ENCODE measurements around the gene PTF1A.

The PTF1A gene

GRCh38 chr10:23187155-23187554 lies 5.0 kb upstream of the PTF1A start:
- Histone ChIP-seq H3K4me1 (ENCODE audit: control insufficient read depth, insufficient read depth, low read length) (peaks cover 1% of the 10 kb centered on the region), H3K27me3 (ENCODE audit: control insufficient read depth in 1 of 2, insufficient read depth in 2 of 2, low read length in 2 of 2) (peaks cover 25% of the 10 kb centered on the region in 2 donors), H3K36me3 (ENCODE audit: control insufficient read depth in 2 of 2, insufficient read depth in 2 of 2, low read length in 2 of 2) (no peaks in the 10 kb centered on the region), H3K4me3 (ENCODE audit: low read length in 2 of 2) (no peak overlapping the region), H3K9ac (ENCODE audit: low read length in 2 of 2) (no peak overlapping the region), H3K9me3 (ENCODE audit: control insufficient read depth in 2 of 2, low read length in 2 of 2) (peaks cover 0 to 3% of the 10 kb centered on the region in 2 donors), H3K27ac (ENCODE audit: low read length) (no peak overlapping the region)

GRCh38 chr10:23189024-23189423 lies 3.1 kb upstream of the PTF1A start:
- Histone ChIP-seq H3K9me3 (ENCODE audit: control insufficient read depth in 2 of 2, low read length in 2 of 2) (no peaks in the 10 kb centered on the region), H3K36me3 (ENCODE audit: control insufficient read depth in 2 of 2, insufficient read depth in 2 of 2, low read length in 2 of 2) (no peaks in the 10 kb centered on the region), H3K4me3 (ENCODE audit: low read length in 2 of 2) (no peak overlapping the region), H3K4me1 (ENCODE audit: control insufficient read depth, insufficient read depth, low read length) (peaks cover 3% of the 10 kb centered on the region), H3K9ac (ENCODE audit: low read length in 2 of 2) (no peak overlapping the region), H3K27me3 (ENCODE audit: control insufficient read depth in 1 of 2, insufficient read depth in 2 of 2, low read length in 2 of 2) (peaks cover 24 to 36% of the 10 kb centered on the region in 2 donors), H3K27ac (ENCODE audit: low read length) (no peak overlapping the region)

- H3K9me3 ChIP-seq (ENCODE audit: control insufficient read depth in 2 of 2, low read length in 2 of 2), result no peaks in the 10 kb centered on the region
- no peak overlapping the region for H3K27ac ChIP-seq (ENCODE audit: low read length)
- peaks cover 9% of the 10 kb centered on the region for H3K4me1 ChIP-seq (ENCODE audit: control insufficient read depth, insufficient read depth, low read length)
- H3K36me3 ChIP-seq (ENCODE audit: control insufficient read depth in 2 of 2, insufficient read depth in 2 of 2, low read length in 2 of 2), result no peaks in the 10 kb centered on the region
- peaks cover 38 to 46% of the 10 kb centered on the region in 2 donors for H3K27me3 ChIP-seq (ENCODE audit: control insufficient read depth in 1 of 2, insufficient read depth in 2 of 2, low read length in 2 of 2)
- no peak overlapping the region for H3K4me3 ChIP-seq (ENCODE audit: low read length in 2 of 2)
- no peak overlapping the region for H3K9ac ChIP-seq (ENCODE audit: low read length in 2 of 2)
Measured at GRCh38 chr10:23190872-23191763, 994 bp upstream of the PTF1A start.

GRCh38 chr10:23192712-23193434 lies 761 bp downstream of the PTF1A start:
- H3K27ac ChIP-seq (ENCODE audit: low read length), result no peak overlapping the region
- H3K36me3 ChIP-seq (ENCODE audit: control insufficient read depth in 2 of 2, insufficient read depth in 2 of 2, low read length in 2 of 2), result no peaks in the 10 kb centered on the region
- no peaks in the 10 kb centered on the region for H3K9me3 ChIP-seq (ENCODE audit: control insufficient read depth in 2 of 2, low read length in 2 of 2)
- H3K9ac ChIP-seq (ENCODE audit: low read length in 2 of 2), result no peak overlapping the region
- H3K27me3 ChIP-seq (ENCODE audit: control insufficient read depth in 1 of 2, insufficient read depth in 2 of 2, low read length in 2 of 2), result peaks cover 49 to 55% of the 10 kb centered on the region in 2 donors
- no peak overlapping the region for H3K4me3 ChIP-seq (ENCODE audit: low read length in 2 of 2)
- peaks cover 9% of the 10 kb centered on the region for H3K4me1 ChIP-seq (ENCODE audit: control insufficient read depth, insufficient read depth, low read length)

GRCh38 chr10:23193435-23194074 lies 1.4 kb downstream of the PTF1A start:
- H3K27me3 ChIP-seq (ENCODE audit: control insufficient read depth in 1 of 2, insufficient read depth in 2 of 2, low read length in 2 of 2), result peaks cover 45 to 58% of the 10 kb centered on the region in 2 donors
- no peak overlapping the region for H3K27ac ChIP-seq (ENCODE audit: low read length)
- no peak overlapping the region for H3K4me3 ChIP-seq (ENCODE audit: low read length in 2 of 2)

GRCh38 chr10:23194471-23194965 lies 2.4 kb downstream of the PTF1A start:
- H3K4me1 ChIP-seq (ENCODE audit: control insufficient read depth, insufficient read depth, low read length), result peaks cover 9% of the 10 kb centered on the region
- peaks cover 47 to 57% of the 10 kb centered on the region in 2 donors for H3K27me3 ChIP-seq (ENCODE audit: control insufficient read depth in 1 of 2, insufficient read depth in 2 of 2, low read length in 2 of 2)
- no peak overlapping the region for H3K27ac ChIP-seq (ENCODE audit: low read length)
- H3K36me3 ChIP-seq (ENCODE audit: control insufficient read depth in 2 of 2, insufficient read depth in 2 of 2, low read length in 2 of 2), result no peaks in the 10 kb centered on the region
- no peaks in the 10 kb centered on the region for H3K9me3 ChIP-seq (ENCODE audit: control insufficient read depth in 2 of 2, low read length in 2 of 2)
- no peak overlapping the region for H3K9ac ChIP-seq (ENCODE audit: low read length in 2 of 2)
- H3K4me3 ChIP-seq (ENCODE audit: low read length in 2 of 2), result no peak overlapping the region

More at GRCh38 chr10:23193435-23194074, 1.4 kb downstream of the PTF1A start:
- H3K4me1 ChIP-seq (ENCODE audit: control insufficient read depth, insufficient read depth, low read length), result peaks cover 9% of the 10 kb centered on the region
- H3K36me3 ChIP-seq (ENCODE audit: control insufficient read depth in 2 of 2, insufficient read depth in 2 of 2, low read length in 2 of 2), result no peaks in the 10 kb centered on the region
- no peaks in the 10 kb centered on the region for H3K9me3 ChIP-seq (ENCODE audit: control insufficient read depth in 2 of 2, low read length in 2 of 2)
- no peak overlapping the region for H3K9ac ChIP-seq (ENCODE audit: low read length in 2 of 2)

- no peaks in the 10 kb centered on the region for H3K36me3 ChIP-seq (ENCODE audit: control insufficient read depth in 2 of 2, insufficient read depth in 2 of 2, low read length in 2 of 2)
- peaks cover 51 to 60% of the 10 kb centered on the region in 2 donors for H3K27me3 ChIP-seq (ENCODE audit: control insufficient read depth in 1 of 2, insufficient read depth in 2 of 2, low read length in 2 of 2)
- H3K27ac ChIP-seq (ENCODE audit: low read length), result no peak overlapping the region
- H3K4me3 ChIP-seq (ENCODE audit: low read length in 2 of 2), result no peak overlapping the region
- H3K9me3 ChIP-seq (ENCODE audit: control insufficient read depth in 2 of 2, low read length in 2 of 2), result no peaks in the 10 kb centered on the region
- H3K9ac ChIP-seq (ENCODE audit: low read length in 2 of 2), result no peak overlapping the region
- H3K4me1 ChIP-seq (ENCODE audit: control insufficient read depth, insufficient read depth, low read length), result peaks cover 9% of the 10 kb centered on the region
Measured at GRCh38 chr10:23194966-23195845, 3.1 kb downstream of the PTF1A start.

- Histone ChIP-seq H3K36me3 (ENCODE audit: control insufficient read depth in 2 of 2, insufficient read depth in 2 of 2, low read length in 2 of 2) (no peaks in the 10 kb centered on the region), H3K27me3 (ENCODE audit: control insufficient read depth in 1 of 2, insufficient read depth in 2 of 2, low read length in 2 of 2) (peaks cover 51 to 59% of the 10 kb centered on the region in 2 donors)
Measured at GRCh38 chr10:23195846-23196600, 3.9 kb downstream of the PTF1A start.

GRCh38 chr10:23196915-23197314 lies 4.8 kb downstream of the PTF1A start:
- Histone ChIP-seq H3K27me3 (ENCODE audit: control insufficient read depth in 1 of 2, insufficient read depth in 2 of 2, low read length in 2 of 2) (peaks cover 47 to 52% of the 10 kb centered on the region in 2 donors), H3K9ac (ENCODE audit: low read length in 2 of 2) (no peak overlapping the region), H3K36me3 (ENCODE audit: control insufficient read depth in 2 of 2, insufficient read depth in 2 of 2, low read length in 2 of 2) (no peaks in the 10 kb centered on the region), H3K4me3 (ENCODE audit: low read length in 2 of 2) (no peak overlapping the region), H3K9me3 (ENCODE audit: control insufficient read depth in 2 of 2, low read length in 2 of 2) (no peaks in the 10 kb centered on the region), H3K27ac (ENCODE audit: low read length) (no peak overlapping the region), H3K4me1 (ENCODE audit: control insufficient read depth, insufficient read depth, low read length) (peaks cover 9% of the 10 kb centered on the region)

More at GRCh38 chr10:23195846-23196600, 3.9 kb downstream of the PTF1A start:
- Histone ChIP-seq H3K9ac (ENCODE audit: low read length in 2 of 2) (no peak overlapping the region), H3K4me3 (ENCODE audit: low read length in 2 of 2) (no peak overlapping the region), H3K4me1 (ENCODE audit: control insufficient read depth, insufficient read depth, low read length) (peaks cover 9% of the 10 kb centered on the region), H3K27ac (ENCODE audit: low read length) (no peak overlapping the region), H3K9me3 (ENCODE audit: control insufficient read depth in 2 of 2, low read length in 2 of 2) (no peaks in the 10 kb centered on the region)

Data from stomach smooth muscle (tissue), 2 donors.